ENCODE results near the gene CACNA2D2.
A peak's percentile ranks its signal among the peaks of the same experiment; 100 is the strongest.

DNA sequence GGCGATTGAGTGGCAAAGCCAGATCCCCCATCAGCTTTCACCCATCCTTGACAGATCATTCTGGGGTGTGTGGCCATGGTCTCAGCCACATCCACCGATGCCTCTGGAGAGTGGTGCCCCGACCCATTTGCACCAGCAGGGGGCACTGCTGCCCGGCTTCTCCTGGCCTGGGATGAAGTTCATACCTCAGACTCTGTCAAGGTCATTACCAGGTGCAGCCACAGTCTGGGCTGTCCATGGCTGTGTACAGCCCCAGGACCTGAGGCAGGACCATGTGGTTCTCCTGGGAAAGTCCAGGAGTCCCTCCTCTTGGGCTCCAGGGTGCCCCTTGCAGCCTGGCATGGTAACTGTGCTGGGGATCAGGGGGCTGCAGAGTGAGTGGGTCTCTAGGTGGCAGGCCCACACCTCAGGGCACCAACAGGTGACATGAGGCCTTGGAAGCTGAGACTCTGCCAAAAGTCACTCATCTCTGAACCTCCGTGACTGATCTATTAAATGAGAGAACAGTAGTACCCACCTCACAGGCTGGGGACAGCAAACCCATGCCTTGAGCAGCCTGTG is 67.2 kb downstream of the CACNA2D2 start:
- TF ChIP-seq, protein P1, sequence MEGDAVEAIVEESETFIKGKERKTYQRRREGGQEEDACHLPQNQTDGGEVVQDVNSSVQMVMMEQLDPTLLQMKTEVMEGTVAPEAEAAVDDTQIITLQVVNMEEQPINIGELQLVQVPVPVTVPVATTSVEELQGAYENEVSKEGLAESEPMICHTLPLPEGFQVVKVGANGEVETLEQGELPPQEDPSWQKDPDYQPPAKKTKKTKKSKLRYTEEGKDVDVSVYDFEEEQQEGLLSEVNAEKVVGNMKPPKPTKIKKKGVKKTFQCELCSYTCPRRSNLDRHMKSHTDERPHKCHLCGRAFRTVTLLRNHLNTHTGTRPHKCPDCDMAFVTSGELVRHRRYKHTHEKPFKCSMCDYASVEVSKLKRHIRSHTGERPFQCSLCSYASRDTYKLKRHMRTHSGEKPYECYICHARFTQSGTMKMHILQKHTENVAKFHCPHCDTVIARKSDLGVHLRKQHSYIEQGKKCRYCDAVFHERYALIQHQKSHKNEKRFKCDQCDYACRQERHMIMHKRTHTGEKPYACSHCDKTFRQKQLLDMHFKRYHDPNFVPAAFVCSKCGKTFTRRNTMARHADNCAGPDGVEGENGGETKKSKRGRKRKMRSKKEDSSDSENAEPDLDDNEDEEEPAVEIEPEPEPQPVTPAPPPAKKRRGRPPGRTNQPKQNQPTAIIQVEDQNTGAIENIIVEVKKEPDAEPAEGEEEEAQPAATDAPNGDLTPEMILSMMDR (IDR thresholded peaks at IDR 0.05; ENCODE audit: insufficient read depth, low read length, poor library complexity, severe bottlenecking), result peak; percentile 82
- TF ChIP-seq EZH2phosphoT487 (conservative IDR thresholded peaks at IDR 0.05; ENCODE audit: low read length), result no peak

Data from SU-DHL-6 (cell line).